ENCODE results near the gene DDX3X. TPM values are rescaled to one million over a fixed set of nuclear protein-coding genes. Genes with fewer than 3 reads are reported as not detected.

Gene DDX3X
- total and polyA plus RNA-seq, 10 of the 15 experiments (the other 5 are each of a cell fraction or from before 2014, with no cell fraction given) = 52.0 to 283 (median 172) TPM

- TF ChIP-seq CTCF (IDR thresholded peaks at IDR 0.05 in 2 of 3, conservative IDR thresholded peaks at IDR 0.05 in 1 of 3; ENCODE audit: control insufficient read depth in 2 of 3, extremely low read depth in 1 of 3, insufficient read depth in 1 of 3, low read depth in 3 of 3, low read length in 3 of 3) = no peak
- no peak for TF ChIP-seq ZSCAN29 (IDR thresholded peaks at IDR 0.05)
- no peak for TF ChIP-seq SREBF2 (IDR thresholded peaks at IDR 0.05; ENCODE audit: low read length)
Observed at GRCh38 chrX:41320393-41320792, 13.6 kb upstream of the DDX3X start (continued).

GRCh38 chrX:41322821-41323603, 10.9 kb upstream of the DDX3X start:
- Histone ChIP-seq H4K20me1 (ENCODE audit: control insufficient read depth, insufficient read depth) (no peaks in the 10 kb centered on the region), H3K4me1 (ENCODE audit: control insufficient read depth, insufficient read depth, low read length) (no peaks in the 10 kb centered on the region), H3K9me3 (replicated peaks; ENCODE audit: control insufficient read depth, insufficient read depth, low read length) (no peaks in the 10 kb centered on the region), H3K4me3 (no peak overlapping the region), H3K9ac (ENCODE audit: control insufficient read depth, insufficient read depth, low read length) (no peak overlapping the region), H3K79me2 (ENCODE audit: control insufficient read depth, insufficient read depth, low read length) (no peaks in the 10 kb centered on the region), H3K36me3 (ENCODE audit: control insufficient read depth in 2 of 2, insufficient read depth in 2 of 2, low read length in 1 of 2) (no peaks in the 10 kb centered on the region), H3K27me3 (replicated peaks in 1 of 2; ENCODE audit: control insufficient read depth in 2 of 2, insufficient read depth in 2 of 2, low read length in 1 of 2) (no peaks in the 10 kb centered on the region; a peak in 1 of 4 replicates), H3K4me2 (ENCODE audit: control insufficient read depth, insufficient read depth) (no peak overlapping the region), H3K27ac (ENCODE audit: control insufficient read depth, insufficient read depth) (no peak overlapping the region), H2AFZ (ENCODE audit: control insufficient read depth, low read depth, low read length) (no peak overlapping the region)
- ATAC-seq (no peak), FAIRE-seq (no peak), DNase-seq (ENCODE audit: low read depth, low spot score) (no peak)
- ChIA-PET RAD21 (ENCODE audit: unreplicated experiment) (no interaction called here), CTCF (no interaction called here), SMC1A (ENCODE audit: uncharacterized antibody, unreplicated experiment) (no interaction called here), POLR2A (interaction anchor here (0.5 kb wide), 1 partner anchor 47 kb away, joined by 5 read pairs; no protein-coding TSS in a partner anchor)
- intact Hi-C loops (cut with micrococcal nuclease; ENCODE audit: unreplicated experiment) (no loop called here), in situ Hi-C loops (cut with MboI) (no loop called here)
- TF ChIP-seq CEBPB (IDR thresholded peaks at IDR 0.05; ENCODE audit: borderline replicate concordance in 1 of 2, low read depth in 2 of 2, low read length in 2 of 2) (no peak), ZNF217 (IDR thresholded peaks at IDR 0.05) (no peak), SUPT20H (IDR thresholded peaks at IDR 0.05; ENCODE audit: borderline replicate concordance, control insufficient read depth, low read depth, low read length) (no peak), STAT1 (conservative IDR thresholded peaks at IDR 0.05) (no peak)
- BruUV-seq (replicated peaks) = no TSS peak
- 55% methylated on average over 18 of the region's 20 CpGs for WGBS (ENCODE audit: insufficient coverage, insufficient replicate concordance, low lambda C conversion rate, missing lambda C conversion rate)

Data from GM12878 (cell line).